Epithelial cell of umbilical artery (primary cell): Measurements from ENCODE around the gene PLAC9. TPM values are rescaled to one million over a fixed set of nuclear protein-coding genes. Genes with fewer than 3 reads are reported as not detected.

ENCODE experiments used
- total RNA-seq: library from RNA; depleted of rRNA; stranded (reverse); fragments of >200 nt; gene quantifications from 2 replicates; pipeline ENCODE4 v1.2.3, GENCODE V29; 2014

The PLAC9 gene, protein sequence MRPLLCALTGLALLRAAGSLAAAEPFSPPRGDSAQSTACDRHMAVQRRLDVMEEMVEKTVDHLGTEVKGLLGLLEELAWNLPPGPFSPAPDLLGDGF
- 2.9 and 4.9 TPM in 2 replicates for total RNA-seq

DNA sequence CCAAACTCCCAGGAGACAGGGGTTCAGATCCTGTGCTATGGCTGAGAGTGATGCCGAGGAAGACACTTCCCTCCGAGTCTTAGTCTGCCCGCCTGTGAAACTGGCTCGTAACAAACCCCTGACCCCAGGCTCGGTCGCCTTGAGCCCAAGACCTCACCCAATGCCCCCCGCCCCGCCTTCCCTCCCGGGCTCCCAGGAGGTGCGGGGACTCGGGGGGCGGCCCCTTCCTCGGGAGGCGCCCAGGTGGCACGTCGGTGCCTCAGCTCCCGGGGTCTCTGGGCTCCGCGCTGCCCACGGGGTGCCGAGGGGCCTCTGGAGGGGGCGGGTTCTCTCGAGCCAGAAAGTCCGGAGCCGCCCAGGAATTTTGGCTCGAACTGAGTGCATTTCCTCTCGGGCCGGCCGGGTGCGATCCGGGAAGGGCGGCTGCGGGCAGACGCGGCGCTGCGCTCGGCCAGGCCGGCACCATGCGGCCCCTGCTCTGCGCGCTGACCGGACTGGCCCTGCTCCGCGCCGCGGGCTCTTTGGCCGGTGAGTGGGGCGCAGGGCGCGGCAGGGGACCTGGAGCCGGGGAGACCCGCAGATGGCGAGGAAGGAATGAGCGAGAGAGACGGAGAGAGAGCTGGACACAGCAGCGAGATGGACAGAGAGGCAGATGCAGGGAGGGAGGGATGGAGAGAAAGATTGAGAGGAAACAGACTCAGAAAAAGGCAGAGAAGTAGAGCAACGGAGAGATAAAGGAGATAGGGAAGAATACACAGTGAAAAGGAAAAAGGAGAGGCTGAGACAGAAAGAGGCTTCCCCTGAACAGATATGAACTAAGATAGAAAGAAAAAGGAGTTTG lies at the start of gene PLAC9:
Gene PLAC9 (plus strand): TSS at position 432 of the 841 bp plus-strand sequence. CDS start 33 bp downstream, at position 465.

Other genes starting within 250 kb of the PLAC9 start
- not detected in 2 replicates for gene SFTPD, start 183.6 kb upstream of the PLAC9 start, total RNA-seq
- gene TMEM254, start 54.1 kb upstream of the PLAC9 start, total RNA-seq: 3.6 and 3.8 TPM in 2 replicates
- 22.7 and 30.7 TPM in 2 replicates for gene ANXA11, start 72.8 kb downstream of the PLAC9 start, total RNA-seq
- not detected in 2 replicates for gene MAT1A, start 156.9 kb downstream of the PLAC9 start, total RNA-seq
- gene DYDC1, start 224.0 kb downstream of the PLAC9 start, total RNA-seq: not detected in 2 replicates
- not detected in 2 replicates for gene DYDC2, start 224.1 kb downstream of the PLAC9 start, total RNA-seq